Thyroid gland (tissue), 4 donors: Measurements from ENCODE around the gene SLC29A4.

Experiments used
- CTCF ChIP-seq, 6 experiments: fragments of 200-600 bp in 3 of 6; fragments of 450-650 bp in 3 of 6; sonication (generic) in 3 of 6; IDR thresholded peaks; one replicate each; pipeline ENCODE4 v1.5.1; 2016 to 2019; ENCODE audit warnings: antibody characterized with exemption in 6 of 6, mild to moderate bottlenecking in 2 of 6, inconsistent platforms in 1 of 6, moderate library complexity in 1 of 6
- POLR2A ChIP-seq, 2 donors: fragments of 450-650 bp; IDR thresholded peaks; one replicate each; pipeline ENCODE4 v1.6.1; 2017; ENCODE audit warnings: antibody characterized with exemption in 2 of 2, mild to moderate bottlenecking in 2 of 2, moderate library complexity in 1 of 2

DNA sequence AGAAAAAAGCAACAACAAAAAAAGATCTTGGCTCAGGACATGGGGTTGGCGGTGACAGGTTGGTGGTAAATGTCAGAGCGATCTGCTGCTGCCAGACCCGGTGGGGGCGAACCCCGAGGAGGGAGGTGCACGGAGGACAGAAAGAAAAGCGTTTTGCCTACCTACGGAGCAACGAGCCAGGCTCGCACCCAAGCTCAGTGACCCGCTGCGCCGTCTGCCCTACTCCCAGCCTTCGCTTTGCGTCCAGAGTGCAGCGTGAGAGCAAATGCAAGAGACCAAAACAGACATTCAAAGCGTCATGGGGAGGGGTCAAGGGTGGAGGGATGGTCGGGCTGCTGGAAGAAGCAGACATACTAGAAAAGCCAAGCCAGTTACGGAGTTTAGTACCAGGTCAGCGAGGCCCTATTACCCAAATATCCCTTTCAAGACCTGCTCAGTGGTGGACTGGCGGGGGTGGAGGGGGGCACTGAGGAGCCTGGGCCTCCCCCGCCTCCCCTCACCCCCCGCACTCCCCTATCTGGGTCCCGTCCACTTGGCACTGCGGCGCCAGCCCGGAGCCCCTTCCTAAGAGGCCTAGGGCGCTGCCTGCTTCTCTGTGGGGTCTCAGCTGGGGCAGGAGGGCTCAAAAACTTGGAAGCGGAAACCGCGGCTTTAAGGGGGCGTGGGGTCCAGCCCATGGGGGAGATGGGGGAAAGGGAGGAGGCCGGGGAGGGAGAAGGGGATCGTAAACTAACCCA, 66.9 kb downstream of the SLC29A4 start:
- TF ChIP-seq CTCF (IDR thresholded peaks at IDR 0.05) (no peak), POLR2A (IDR thresholded peaks at IDR 0.05) (no peak)
